Cortex of kidney (tissue), 1 donor: ENCODE results near the gene C12orf57.
"Not testable (repeated sequence)": the region's sequence is repeated elsewhere in the genome, so short reads cannot be mapped to it uniquely, and the experiment has no call there.

Source experiments
- DNase-seq: peaks from one replicate; lab custom pipeline; 2025; lab: John Stamatoyannopoulos, UW

Gene C12orf57, protein sequence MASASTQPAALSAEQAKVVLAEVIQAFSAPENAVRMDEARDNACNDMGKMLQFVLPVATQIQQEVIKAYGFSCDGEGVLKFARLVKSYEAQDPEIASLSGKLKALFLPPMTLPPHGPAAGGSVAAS

DNA sequence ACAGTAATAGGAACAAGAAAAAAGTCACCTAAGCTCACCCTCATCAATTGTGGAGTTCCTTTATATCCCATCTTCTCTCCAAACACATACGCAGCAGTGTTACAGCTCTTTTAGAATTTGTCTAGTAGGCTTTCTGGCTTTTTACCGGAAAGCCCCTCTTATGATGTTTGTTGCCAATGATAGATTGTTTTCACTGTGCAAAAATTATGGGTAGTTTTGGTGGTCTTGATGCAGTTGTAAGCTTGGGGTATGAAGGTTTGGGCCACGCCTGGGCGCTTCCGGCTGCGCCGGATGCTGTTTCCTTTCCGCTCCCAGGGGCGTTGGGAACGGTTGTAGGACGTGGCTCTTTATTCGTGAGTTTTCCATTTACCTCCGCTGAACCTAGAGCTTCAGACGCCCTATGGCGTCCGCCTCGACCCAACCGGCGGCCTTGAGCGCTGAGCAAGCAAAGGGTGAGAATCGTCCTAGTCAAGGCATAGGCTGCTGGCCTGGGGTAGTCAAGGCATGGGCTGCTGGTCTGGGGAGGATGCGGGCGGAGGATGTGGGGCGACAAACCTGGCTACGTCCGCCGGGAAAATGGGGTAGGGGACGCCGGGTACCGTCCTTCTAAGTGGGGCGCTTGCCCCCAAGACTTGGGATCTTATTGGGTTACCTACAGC, at the start of gene C12orf57, which contains the start of gene RNU7-1:
TSS of gene C12orf57 (plus strand) at position 301 of the 659 bp plus-strand sequence. CDS start at position 401, 100 bp downstream.
TSS of gene RNU7-1 (plus strand) at position 95 of the 659 bp plus-strand sequence.
- DNase-seq, result no peak

- no peak for DNase-seq
Observed at GRCh38 chr12:6894321-6894720, 49.5 kb upstream of the C12orf57 start.

GRCh38 chr12:6896846-6897435, 46.9 kb upstream of the C12orf57 start:
- no peak for DNase-seq

GRCh38 chr12:6899427-6899826, 44.4 kb upstream of the C12orf57 start:
- DNase-seq, result no peak

GRCh38 chr12:6899837-6900519, 43.8 kb upstream of the C12orf57 start:
- DNase-seq, result no peak

DNA sequence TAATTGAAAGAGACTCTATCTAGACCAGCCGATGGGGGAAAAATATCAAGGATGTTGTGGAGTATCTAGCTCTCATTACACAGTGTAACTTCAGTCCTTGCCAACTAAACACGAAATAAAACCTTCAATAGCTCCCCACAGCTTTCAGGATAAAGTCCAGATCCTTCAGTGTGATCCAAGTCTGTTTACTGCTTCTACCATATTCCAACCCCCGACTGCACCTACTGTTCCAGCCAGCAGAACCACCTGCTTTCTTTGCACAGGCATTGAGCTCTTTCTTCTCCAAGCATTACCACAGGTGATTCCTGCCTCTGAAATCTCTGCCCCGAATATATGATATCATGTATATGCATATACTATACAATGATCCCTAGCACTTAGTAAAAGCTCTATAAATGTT, 41.4 kb upstream of the C12orf57 start:
- DNase-seq, result no peak

DNA sequence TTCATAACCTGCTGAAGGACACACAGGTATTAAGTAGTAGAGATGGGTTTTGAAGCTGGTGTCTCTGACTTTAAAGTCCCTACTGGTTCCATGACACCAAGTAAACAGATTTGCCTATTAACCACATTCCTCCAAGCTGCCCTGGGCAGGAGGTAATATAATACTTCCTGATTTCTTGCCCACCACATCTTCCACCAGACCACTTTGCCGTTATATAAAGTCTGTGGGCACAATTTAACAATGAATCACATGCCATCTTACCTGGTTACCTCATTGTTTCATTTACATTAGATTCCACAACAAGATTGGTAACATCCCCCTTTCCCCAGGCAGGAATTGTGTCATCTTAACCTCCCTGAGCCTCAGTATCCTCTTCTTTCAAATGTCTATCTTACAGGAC, 40.1 kb upstream of the C12orf57 start:
- DNase-seq, result no peak

DNA sequence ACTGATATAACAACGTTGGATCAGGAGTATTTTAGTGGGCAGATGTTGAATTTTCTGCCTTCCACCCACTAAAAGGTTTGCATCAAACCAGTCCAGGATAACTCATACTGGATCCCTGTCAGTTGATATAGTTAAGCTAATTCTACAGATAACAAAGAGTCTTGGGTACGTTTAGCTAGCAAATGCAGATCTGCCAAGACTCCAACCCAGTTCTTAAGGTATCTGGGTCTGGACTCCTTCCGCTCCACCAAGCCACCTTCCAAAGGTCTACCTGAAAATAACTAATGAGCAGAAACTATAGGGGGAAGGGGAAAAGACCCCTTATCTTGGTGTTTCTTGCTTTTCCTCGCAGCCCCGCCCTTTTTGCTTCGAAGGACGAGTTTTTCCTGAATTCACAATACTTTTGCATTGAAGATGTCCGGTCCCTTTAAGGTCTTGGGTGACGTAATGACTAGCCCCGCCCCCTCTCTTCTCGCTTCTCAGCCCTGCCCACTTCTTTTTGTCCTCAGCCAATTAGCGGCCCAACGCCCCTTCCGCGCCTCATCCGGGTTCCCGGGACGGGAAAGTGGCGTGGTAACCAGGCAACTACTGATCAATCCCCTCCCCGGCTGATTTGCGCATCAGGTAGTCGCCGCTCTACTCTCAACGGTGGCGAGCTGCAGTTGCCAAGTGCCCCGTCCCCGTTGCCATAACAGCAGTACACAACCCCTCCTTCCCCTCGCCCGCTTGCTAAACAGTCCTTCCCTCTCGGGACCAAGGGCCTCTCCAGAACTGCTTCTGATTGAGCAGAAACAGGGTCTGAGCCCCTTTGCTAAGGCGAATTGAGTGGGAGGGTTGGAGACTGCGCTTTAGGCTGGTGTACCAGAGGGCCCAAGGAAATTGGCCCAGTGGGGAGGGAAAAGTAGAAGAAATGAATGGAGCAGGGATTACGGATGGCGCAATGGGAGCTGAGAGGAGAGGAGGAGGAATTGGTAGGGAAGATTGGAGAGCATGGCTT, 39.2 kb upstream of the C12orf57 start, which contains the start of gene LRRC23:
TSS of gene LRRC23 (plus strand) at position 543 of the 997 bp plus-strand sequence. CDS start 812 bp downstream, outside the sequence.
- no peak for DNase-seq

- no peak for DNase-seq
Observed at GRCh38 chr12:6905414-6906040, 38.3 kb upstream of the C12orf57 start.

DNA sequence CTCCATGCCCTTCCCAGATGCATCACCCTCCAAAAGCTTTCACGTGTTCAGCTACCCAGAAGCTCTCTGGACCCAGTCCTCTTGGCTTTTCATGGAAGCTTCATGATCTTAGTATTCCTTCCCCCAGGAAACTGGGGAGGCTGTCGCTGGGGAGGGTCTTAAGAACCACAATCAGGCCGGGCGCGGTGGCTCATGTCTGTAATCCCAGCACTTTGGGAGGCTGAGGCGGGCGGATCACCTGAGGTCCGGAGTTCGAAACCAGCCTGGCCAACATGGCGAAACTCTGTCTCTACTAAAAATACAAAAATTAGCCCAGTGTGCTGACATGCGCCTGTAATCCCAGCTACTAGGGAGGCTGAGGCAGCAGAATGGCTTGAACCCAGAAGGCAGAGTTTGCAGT, 35.7 kb upstream of the C12orf57 start:
- DNase-seq, result not testable (repeated sequence)

DNA sequence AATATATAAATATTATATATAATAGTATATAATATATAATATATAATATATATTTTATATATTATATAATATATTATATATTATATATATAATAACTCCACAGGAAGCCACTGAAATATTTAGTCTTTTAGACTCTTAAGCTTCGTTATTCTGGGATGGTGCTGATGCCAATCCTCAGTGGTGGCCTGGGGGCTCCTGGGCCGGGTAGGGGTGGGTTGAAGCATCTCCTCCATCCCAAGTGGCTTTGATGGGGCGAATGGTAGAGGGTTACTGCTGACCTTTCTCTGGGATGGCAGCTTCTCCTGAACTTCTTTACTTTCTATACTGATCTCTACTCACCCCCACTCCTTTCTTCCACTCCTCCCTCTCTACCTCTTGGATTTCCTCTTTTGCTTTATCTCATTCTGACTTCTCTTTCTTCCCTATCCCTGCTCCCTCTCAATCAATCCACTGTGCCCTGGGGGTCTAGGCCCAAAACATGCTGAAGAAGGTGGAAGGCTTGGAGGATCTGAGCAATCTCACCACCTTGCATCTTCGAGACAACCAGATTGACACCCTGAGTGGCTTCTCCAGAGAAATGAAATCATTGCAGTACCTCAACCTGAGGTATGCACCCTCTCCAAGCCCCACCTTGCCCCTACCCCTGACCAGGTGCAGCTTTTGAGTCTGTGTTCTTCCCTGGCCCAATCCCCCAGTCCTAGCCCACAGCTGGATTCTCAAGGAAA, 34.2 kb upstream of the C12orf57 start:
- DNase-seq, result no peak

DNA sequence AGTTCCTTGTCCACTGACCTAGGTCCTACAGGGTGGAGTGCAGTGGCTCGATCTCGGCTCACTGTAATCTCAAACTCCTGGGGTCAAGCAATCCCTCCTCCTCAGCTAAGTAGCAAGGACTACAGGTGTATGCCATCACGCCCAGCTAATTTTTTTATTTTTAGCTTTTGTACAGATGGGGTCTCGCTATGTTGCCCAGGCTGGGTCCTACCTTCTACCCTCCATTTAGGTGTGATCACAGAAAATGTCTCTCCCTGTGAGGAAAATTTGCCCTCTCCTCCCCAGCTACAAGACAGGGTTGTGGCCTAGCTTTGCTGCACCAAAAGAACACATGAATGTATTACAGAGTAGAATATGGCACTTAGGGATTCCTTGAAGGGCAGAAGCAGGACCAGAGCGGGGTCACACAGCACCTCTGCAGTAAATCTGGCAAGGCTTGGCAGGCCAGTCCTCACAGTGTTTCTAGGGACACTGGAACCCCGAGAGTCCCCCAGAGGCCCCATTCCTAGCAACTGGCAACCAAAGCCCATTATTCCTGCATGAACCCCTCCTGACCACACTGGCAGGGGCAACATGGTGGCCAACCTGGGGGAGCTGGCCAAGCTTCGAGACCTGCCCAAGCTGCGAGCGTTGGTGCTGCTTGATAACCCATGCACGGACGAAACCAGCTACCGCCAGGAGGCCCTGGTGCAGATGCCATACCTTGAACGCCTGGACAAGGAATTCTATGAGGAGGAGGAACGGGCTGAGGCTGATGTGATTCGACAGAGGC, 31.5 kb upstream of the C12orf57 start:
- DNase-seq, result no peak

GRCh38 chr12:6914246-6914946, 29.4 kb upstream of the C12orf57 start, which contains the start of gene ENO2:
ENO2 (plus strand) TSS chr12:6914580; CDS start chr12:6915833, 1,253 bp downstream.
- DNase-seq, result no peak

DNA sequence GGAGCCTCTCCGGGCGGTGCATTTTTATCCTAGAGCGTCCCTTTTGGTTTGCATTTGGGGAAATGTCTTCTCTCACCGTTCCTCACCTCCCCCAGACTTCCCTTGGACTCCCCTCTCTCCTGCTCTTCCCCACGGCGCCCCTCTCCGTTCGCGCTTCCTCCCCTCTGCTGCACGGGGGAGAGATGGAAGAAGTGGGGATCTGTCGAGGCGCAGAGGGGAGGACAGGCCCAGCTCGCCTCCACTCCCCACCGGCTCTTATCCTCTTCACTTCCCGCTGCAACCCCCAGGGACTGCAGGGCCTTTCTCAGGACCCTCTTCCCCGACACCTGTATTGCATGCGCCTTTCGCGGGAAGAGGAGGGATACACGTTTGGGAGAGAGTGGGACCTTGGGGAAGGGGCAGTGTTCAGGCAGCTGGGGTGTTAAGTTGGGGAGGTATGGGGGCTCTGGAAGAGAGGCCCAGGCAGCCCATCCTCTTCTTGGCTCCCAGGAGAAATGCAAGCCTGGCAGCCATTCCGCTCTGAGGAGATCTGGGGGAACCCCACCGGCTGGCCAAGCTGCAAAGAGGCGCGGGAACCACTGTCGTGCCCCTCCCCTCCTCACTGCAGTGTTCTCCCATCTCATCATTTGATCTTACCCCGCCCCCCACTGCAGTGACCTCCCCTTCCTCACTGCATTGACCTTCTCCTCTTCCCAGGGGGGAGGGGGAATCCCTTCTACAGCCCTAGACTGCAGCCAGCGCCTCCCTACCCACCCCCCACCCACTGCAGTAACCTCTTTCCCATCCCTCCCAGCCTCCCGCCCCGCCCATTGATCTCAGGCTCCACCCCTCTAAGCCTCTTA, 28.7 kb upstream of the C12orf57 start:
- DNase-seq, result no peak

DNA sequence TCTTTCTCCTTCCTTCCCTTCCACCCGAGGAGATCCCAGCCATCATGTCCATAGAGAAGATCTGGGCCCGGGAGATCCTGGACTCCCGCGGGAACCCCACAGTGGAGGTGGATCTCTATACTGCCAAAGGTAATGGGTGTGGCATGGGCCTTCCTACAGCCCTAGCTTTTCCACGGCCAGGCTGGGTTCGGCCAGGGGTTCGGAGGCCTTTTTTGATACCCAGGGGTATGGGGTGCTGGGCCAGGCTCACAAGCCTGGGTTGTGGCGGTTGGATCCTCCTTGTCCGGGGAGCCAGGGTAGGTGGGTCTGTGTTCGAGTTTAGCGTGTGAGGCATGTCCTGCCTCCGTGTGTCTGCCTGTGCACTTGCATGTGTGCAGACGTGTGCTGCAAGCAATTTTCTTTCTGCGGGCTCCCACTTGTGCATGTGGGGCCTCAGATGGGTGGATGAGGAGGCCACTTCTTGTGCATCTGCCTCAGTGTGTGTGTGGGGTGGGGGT, 28.0 kb upstream of the C12orf57 start:
- DNase-seq, result no peak

GRCh38 chr12:6916426-6917200, 27.2 kb upstream of the C12orf57 start:
- no peak for DNase-seq
